Activated CD4-positive, CD25-positive, alpha-beta regulatory T cell treated with anti-CD3 and anti-CD28 coated beads, Interleukin-2, amount 50 U/mL, for 24 hours (primary cell): ENCODE results near the gene PERM1.
"Not testable (repeated sequence)": the region's sequence is repeated elsewhere in the genome, so short reads cannot be mapped to it uniquely, and the experiment has no call there.

Experiments used
- ATAC-seq, 2 donors: fragments of 150-1000 bp; cut with Tn5 transposase; one replicate each; pipeline ENCODE4 v1.10.0; 2021; ENCODE audit warnings: mild to moderate bottlenecking in 1 of 2, moderate library complexity in 1 of 2

PERM1 gene

GRCh38 chr1:997993-998744, 16.3 kb upstream of the PERM1 start:
- no peak for ATAC-seq

- ATAC-seq, result no peak
Measured at GRCh38 chr1:997713-997992, 15.8 kb upstream of the PERM1 start.

- ATAC-seq, result no peak
Measured at GRCh38 chr1:996851-997712, 15.2 kb upstream of the PERM1 start.

- no peak for ATAC-seq
Measured at GRCh38 chr1:995665-996633, 14.1 kb upstream of the PERM1 start.

- ATAC-seq, result not testable (repeated sequence)
Measured at GRCh38 chr1:994546-994945, 12.7 kb upstream of the PERM1 start.

- ATAC-seq, result no peak
Measured at GRCh38 chr1:993379-993995, 11.6 kb upstream of the PERM1 start.

- ATAC-seq, result peak in 1 of 2 donors; percentile 48
Measured at GRCh38 chr1:992362-992761, 10.5 kb upstream of the PERM1 start.

GRCh38 chr1:991895-992294, 10.0 kb upstream of the PERM1 start:
- no peak for ATAC-seq

GRCh38 chr1:991275-991674, 9.4 kb upstream of the PERM1 start:
- not testable (repeated sequence) for ATAC-seq

GRCh38 chr1:988061-988460, 6.2 kb upstream of the PERM1 start:
- ATAC-seq, result not testable (repeated sequence)

GRCh38 chr1:985126-985525, 3.2 kb upstream of the PERM1 start:
- no peak for ATAC-seq

GRCh38 chr1:984476-984814, 2.6 kb upstream of the PERM1 start:
- ATAC-seq, result no peak

GRCh38 chr1:983798-984475, 2.0 kb upstream of the PERM1 start:
- peak; percentile 65 to 71 for ATAC-seq

- ATAC-seq, result no peak
Measured at GRCh38 chr1:982765-983436, 1.0 kb upstream of the PERM1 start.

- no peak for ATAC-seq
Measured at GRCh38 chr1:981491-981954, 370 bp downstream of the PERM1 start.

GRCh38 chr1:980602-981395, 1.1 kb downstream of the PERM1 start:
- no peak for ATAC-seq

- ATAC-seq, result no peak
Measured at GRCh38 chr1:980137-980571, 1.7 kb downstream of the PERM1 start.

GRCh38 chr1:979744-980072, 2.2 kb downstream of the PERM1 start:
- ATAC-seq, result no peak

GRCh38 chr1:978835-979743, 2.8 kb downstream of the PERM1 start:
- ATAC-seq, result no peak
